NCI-H524 treated with DMSO at 0.1 percent for 48 hours (cell line): Measurements from ENCODE around the gene GRK5.

ENCODE experiments used
- DNase-seq: peaks from one replicate; lab custom pipeline; 2025; lab: John Stamatoyannopoulos, UW

The GRK5 gene

DNA sequence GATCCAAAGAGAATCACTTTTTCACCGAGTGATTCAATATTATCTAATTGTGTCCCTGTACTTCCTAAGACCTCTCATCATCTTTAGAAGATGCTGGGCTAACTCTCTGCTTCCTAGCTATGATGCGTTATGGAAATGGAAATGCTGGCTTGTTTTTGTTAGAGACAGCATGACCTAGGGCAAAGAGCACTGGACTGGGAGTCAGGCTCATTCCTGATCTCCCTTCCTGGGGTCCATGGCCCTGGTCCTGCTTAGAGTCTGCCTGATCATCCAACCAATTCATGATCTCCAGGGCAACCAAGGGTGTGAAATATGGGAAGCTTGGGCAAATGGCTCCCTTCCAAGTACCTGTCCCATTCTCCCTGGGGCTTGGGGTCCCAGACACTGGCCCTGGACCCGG lies 198.8 kb downstream of the GRK5 start:
- no peak for DNase-seq

DNA sequence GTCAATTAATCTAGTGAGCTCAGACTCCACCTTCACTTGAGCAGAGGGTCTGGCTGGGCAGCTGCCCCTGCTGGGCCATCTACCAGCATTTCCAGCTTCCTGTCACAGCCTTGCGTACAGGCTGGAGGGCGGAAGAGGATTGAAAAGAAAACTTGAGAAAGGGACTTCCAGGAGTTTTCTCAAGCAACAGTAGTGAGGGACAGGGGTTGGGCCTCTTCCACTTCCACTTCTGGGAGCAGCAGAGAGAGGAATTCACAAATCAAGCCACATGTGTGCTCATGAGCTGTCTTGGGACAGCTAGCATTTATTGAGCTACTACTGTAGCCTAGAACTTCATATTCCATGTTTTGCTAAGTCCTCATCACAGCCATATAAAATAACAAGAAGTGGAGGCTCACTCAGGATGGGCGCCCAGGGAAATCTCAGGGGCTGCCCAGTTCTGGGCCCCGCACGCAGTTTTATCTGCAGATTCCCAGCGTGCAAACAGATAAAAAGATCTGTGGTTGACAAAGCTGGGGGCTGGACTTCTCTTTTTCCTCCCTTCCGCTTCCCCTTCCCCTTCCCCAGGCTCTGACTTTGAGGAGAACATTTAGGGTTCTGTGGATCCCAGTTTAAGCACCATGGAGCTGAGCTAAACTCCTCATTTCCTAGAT lies 199.4 kb downstream of the GRK5 start:
- no peak for DNase-seq

DNA sequence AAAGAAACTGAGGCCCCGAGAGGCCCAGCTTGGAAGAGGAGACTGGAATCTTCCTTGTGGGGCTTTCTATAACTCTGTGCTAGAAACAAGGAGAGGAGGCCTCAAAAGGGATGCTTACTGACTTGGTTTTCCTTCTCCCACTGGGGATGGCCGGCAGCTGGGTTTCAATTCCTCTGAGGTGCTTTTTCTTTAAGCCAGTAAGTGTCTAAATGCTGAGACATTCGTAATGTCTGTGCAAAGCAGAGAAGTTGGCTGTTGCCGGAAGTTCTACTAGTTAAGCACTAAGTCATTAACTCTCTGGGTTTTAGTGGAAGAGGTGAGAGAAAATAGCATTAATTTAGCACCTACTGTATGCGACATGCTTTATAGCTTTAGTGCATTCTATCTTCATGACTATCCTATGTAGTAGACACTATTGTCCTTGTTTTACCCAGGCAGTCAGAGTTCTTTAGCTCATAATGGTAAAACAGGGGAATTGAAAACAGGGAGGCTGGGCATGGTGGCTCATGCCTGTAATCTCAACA lies 199.9 kb downstream of the GRK5 start:
- DNase-seq, result no peak

- DNase-seq, result no peak
These were observed 200.7 kb downstream of the GRK5 start for GRCh38 chr10:119408072-119408471.

- no peak for DNase-seq
These were observed 201.6 kb downstream of the GRK5 start for GRCh38 chr10:119408969-119409371.

- no peak for DNase-seq
These were observed 202.0 kb downstream of the GRK5 start for GRCh38 chr10:119409385-119409784.

GRCh38 chr10:119409906-119410305 lies 202.5 kb downstream of the GRK5 start:
- no peak for DNase-seq

DNA sequence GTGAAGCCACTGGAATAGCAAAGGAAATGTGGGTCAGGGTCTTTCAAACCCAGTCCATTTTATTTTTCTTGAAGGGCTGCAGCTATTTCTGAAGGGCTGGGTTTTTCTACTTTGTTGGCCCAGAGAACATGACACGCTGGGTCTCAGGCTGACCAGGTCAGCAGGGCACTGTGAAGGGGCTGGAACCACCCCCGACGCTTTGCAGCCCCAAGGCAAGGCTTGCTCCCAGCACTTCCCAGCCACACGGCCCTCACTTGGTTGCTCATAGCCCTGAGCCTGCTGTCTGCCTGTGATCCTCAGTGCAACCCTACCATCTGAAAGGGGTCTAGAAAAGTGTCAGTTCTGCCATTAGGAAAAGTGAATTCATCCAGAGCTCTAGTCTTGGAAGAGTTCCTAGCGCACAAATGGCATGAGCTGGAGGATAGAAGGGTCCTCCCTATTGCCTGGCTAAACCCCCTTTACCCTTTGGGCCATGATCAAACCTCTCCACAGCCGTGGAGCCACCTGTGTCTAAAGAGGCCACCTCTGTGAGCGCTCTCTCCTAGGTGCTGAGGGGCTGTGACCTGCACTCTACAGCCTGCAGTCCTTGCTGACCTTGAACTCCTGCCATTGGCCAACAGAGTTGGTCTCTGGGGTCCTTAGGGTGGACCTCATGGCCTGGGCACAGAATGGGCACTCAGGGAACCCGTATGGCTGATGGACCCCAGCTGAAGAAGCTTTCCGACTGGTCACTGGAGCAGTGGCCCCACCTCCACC lies 203.2 kb downstream of the GRK5 start:
- no peak for DNase-seq

DNA sequence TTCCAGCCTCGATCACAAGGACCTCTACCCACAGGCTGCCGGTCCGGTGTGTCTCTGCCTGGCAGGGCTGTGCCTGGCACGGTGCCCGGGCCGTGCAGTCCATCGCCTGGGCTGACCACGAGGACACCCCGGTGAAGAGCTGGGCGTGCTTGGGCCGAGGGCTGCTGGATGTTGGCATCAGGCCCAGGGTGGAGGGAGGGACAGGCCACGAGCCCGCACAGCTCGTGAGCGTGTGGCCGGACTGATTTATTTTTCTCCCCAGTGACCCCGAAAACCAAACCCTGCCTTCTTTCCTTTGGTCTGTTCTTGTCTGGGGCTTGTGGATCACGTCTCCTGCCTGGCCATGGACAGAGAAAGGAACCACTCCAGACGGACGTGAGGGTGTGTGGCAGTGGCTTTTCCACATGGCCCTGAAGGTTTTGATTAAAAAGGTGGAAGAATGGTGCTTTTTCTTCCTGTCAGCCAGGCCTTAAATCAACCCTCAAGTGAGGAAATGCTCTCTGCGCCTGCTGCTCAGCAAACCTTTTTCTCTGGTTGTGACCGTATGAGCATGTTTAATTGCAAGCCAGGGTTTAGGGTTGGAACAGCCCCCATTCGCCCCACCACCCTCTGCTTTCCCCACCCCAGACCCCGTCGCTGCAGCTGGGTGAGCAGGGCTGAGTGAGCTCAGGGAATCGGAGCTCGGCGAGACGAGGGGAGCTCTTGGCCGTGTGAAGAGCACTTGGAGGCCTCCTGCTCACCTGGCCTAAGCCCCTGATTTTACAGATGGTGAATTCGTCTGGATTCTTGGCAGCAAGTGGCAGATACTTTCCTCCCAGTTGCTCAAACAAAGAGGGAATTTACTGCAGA lies 205.1 kb downstream of the GRK5 start:
- DNase-seq, result peak; percentile 56

- no peak for DNase-seq
These were observed 205.7 kb downstream of the GRK5 start for GRCh38 chr10:119413093-119413453.

- DNase-seq, result no peak
These were observed 206.2 kb downstream of the GRK5 start for GRCh38 chr10:119413471-119414080.

DNA sequence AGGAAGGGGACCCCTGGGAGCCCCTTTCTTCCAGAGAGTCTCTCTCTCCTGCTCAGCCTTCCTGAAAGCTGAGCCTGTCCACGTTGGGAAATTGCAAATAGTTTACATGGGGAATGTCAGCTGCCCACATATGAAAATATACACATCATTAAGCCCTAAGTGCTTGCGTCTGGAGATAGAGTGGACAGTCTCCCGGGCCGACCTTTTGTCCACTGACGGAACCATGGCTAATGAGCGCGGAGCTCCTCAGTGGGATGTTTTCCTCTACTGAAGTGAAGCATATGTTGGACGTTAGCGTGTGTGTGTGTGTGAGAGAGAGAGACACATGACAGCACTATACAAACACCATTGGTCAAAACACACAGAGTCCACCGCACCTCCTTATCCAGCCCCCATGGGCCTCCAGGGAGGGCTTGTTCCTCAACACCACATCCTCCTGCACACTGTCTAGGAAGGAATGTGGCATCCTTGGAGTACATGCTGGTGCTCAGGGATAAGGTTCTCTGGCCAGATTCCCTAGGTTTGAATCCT lies 206.8 kb downstream of the GRK5 start:
- no peak for DNase-seq

DNA sequence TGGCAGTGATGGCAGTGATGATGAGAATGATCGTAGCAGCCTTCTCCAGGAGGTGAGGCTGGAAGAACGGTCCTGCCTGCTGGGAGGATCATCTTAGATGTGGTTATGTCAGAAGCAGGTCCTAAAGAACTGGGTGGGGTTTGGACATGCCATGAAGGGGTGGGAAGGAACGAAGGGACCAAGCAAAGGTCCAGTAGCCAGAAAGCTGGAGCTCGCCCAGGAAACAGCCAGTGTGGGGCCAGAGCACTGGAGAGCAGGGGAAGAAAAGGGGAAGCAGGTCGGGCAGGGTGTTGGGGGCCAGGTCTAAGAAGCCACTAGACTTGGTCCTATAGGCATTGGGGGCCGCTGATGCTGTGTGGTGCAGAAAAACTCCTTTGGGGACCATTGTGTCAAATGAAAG lies 207.8 kb downstream of the GRK5 start:
- DNase-seq, result no peak

- no peak for DNase-seq
These were observed 208.4 kb downstream of the GRK5 start for GRCh38 chr10:119415536-119416503.

DNA sequence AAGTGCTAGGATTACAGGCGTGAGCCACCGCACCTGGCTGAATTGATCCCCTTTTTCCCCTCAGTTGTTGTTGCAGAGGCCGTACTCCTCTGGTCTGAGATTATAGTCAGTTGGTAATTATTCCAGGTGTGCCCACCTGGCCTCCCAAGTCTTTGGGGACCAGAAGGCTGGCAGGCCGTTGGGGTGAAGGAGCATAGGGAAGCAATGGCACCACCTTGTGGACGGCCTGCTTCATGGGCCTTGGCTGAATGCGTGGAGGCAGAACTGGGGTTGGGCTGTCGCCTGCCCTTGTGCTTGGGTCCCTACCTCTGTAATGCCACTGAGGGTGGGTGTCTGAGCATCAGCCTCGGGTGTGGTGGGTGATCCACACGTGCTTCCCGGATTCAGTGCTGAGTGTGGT lies 209.5 kb downstream of the GRK5 start:
- DNase-seq, result peak; percentile 3

GRCh38 chr10:119417852-119418251 lies 210.5 kb downstream of the GRK5 start:
- DNase-seq, result no peak

DNA sequence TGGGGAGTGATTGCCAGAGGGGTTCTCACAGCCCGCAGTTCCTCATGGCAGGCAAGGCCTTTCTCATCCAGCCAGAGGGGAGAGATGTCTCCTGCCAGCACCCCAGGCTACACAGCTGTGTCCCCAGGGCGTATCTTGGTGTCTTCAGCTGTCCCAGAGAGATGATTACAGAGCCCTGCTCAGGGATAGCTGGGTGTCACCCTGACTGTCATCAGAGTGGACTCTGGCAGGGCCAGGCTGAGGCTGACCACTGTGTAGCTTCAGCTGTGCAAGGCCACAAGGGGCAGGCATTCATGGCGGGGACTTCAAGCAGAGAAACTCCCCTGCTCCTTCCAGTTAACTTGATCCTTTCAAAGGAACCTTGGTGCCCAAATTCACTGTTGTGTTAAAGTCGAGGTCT lies 211.0 kb downstream of the GRK5 start:
- no peak for DNase-seq

GRCh38 chr10:119419931-119420330 lies 212.6 kb downstream of the GRK5 start:
- DNase-seq, result no peak

DNA sequence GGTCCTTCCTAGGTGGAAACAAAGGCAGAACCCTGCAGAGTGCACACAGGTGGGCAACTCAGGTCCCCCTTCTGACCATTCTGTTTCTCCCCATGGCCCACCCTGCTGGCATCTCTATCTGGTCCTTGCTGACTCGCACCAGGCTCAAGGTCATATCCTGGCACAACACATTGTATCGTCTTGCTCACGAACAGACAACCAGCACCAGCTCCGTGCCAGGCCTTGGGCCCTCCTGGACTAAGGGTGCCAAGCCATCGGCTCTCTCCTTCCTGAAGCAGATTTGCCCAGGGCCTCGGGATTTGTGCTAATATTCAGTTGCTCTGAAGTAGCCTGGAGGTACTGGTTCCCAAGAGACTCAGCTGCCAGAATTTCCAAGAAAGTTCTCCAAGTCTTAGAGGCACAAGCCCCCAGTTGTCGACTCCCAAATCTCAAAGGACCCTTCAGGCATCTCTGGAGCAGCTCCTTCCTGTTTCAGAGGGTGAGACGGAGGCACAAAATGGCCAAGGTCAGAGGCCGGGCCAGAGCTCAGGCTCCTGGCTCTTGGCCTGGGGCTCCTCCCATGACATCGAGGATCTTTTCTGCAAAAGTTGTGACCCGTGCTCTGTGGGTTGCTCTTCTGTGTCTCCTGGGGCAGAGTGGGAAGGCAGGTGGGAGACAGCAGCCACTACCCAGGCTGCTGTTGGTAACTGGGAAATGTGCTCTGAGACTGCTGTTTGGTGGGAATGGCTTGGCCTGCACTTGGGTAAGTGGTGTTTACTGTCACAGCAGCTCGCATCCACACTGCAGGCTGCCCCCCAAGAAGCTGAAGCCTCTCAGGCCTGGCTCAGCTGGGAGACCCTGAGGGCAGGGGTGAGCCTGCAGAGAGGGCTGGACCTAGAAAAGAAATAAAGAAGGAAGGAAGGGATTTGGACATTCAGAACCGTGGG lies 213.8 kb downstream of the GRK5 start:
- no peak for DNase-seq
